GM23338 (cell line): ENCODE data around the gene SH3BGR. TPM values are rescaled to one million over a fixed set of nuclear protein-coding genes. Genes with fewer than 3 reads are reported as not detected.

ENCODE experiments used
- ATAC-seq: fragments of 200-7000 bp; cut with Tn5 transposase; 3 replicates; pipeline ENCODE4 v1.9.1; 2020
- DNase-seq: peaks from one replicate; pipeline ENCODE4 v3.0.0-alpha.2; 2015; ENCODE audit warnings: low spot score
- H2AFZ ChIP-seq: fragments of 200-600 bp; sonication (generic); 2 replicates; pipeline ENCODE4 v1.8.0; 2016; ENCODE audit warnings: antibody characterized with exemption, mild to moderate bottlenecking, moderate library complexity
- H3F3A ChIP-seq: fragments of 200-600 bp; sonication (generic); replicated peaks from 2 replicates; pipeline ENCODE4 v1.8.0; 2017; ENCODE audit warnings: antibody characterized with exemption, mixed run types, low read depth
- H3K27ac ChIP-seq: fragments of 200-600 bp; sonication (generic); 2 replicates; pipeline ENCODE4 v1.6.1; 2016; ENCODE audit warnings: low read depth
- H3K27me3 ChIP-seq: fragments of 200-600 bp; sonication (generic); 2 replicates; pipeline ENCODE4 v1.8.0; 2016; ENCODE audit warnings: mild to moderate bottlenecking, mixed run types, moderate library complexity; ENCODE audit not compliant: insufficient read depth
- H3K36me3 ChIP-seq: fragments of 200-600 bp; sonication (generic); 2 replicates; pipeline ENCODE4 v1.8.0; 2016; ENCODE audit warnings: mild to moderate bottlenecking; ENCODE audit not compliant: insufficient read depth
- H3K4me1 ChIP-seq: fragments of 200-600 bp; sonication (generic); 2 replicates; pipeline ENCODE4 v1.8.0; 2016; ENCODE audit warnings: mild to moderate bottlenecking, moderate library complexity; ENCODE audit not compliant: insufficient read depth
- H3K4me2 ChIP-seq: fragments of 200-600 bp; sonication (generic); 2 replicates; pipeline ENCODE4 v1.7.1; 2017; ENCODE audit warnings: mixed run types
- H3K4me3 ChIP-seq: fragments of 200-600 bp; sonication (generic); 2 replicates; pipeline ENCODE4 v1.6.1; 2016; ENCODE audit warnings: mixed run types
- H3K79me2 ChIP-seq: fragments of 200-600 bp; sonication (generic); replicated peaks from 2 replicates; pipeline ENCODE4 v1.8.0; 2017; ENCODE audit warnings: mild to moderate bottlenecking; ENCODE audit not compliant: insufficient read depth
- H3K9me2 ChIP-seq: fragments of 200-600 bp; sonication (generic); 2 replicates; pipeline ENCODE4 v1.8.0; 2017; ENCODE audit not compliant: insufficient read depth
- H4K20me1 ChIP-seq: fragments of 200-600 bp; sonication (generic); replicated peaks from 2 replicates; pipeline ENCODE4 v1.8.0; 2017; ENCODE audit warnings: mild to moderate bottlenecking; ENCODE audit not compliant: insufficient read depth
- H3K27ac Mint-ChIP-seq: 2 replicates; pipeline ENCODE4 v1.8.0; 2020; ENCODE audit warnings: inconsistent platforms, mild to moderate bottlenecking, moderate library complexity, mixed read lengths
- H3K27me3 Mint-ChIP-seq: 3 replicates; pipeline ENCODE4 v1.8.0; 2022; ENCODE audit warnings: low read depth, mild to moderate bottlenecking, moderate library complexity, mixed read lengths, inconsistent platforms; ENCODE audit not compliant: insufficient read depth, poor library complexity
- H3K36me3 Mint-ChIP-seq: 3 replicates; pipeline ENCODE4 v1.8.0; 2021; ENCODE audit warnings: low read depth, mild to moderate bottlenecking, inconsistent platforms, moderate library complexity, mixed read lengths
- H3K4me1 Mint-ChIP-seq: 3 replicates; pipeline ENCODE4 v1.8.0; 2020; ENCODE audit warnings: mild to moderate bottlenecking, inconsistent platforms, mixed read lengths
- H3K4me3 Mint-ChIP-seq: 3 replicates; pipeline ENCODE4 v1.8.0; 2021; ENCODE audit warnings: moderate library complexity, mild to moderate bottlenecking, inconsistent platforms, mixed read lengths
- H3K9me3 Mint-ChIP-seq: 3 replicates; pipeline ENCODE4 v1.8.0; 2020; ENCODE audit warnings: moderate library complexity, mild to moderate bottlenecking, inconsistent platforms, mixed read lengths
- CREB1 ChIP-seq: fragments of 250-450 bp; sonication (Bioruptor Pico); IDR thresholded peaks from 2 replicates; pipeline ENCODE4 v1.5.0; 2020; ENCODE audit warnings: low read depth, mild to moderate bottlenecking, moderate library complexity
- EZH2 ChIP-seq: fragments of 200-600 bp; sonication (generic); IDR thresholded peaks from one replicate; pipeline ENCODE4 v1.8.0; 2017; ENCODE audit warnings: antibody characterized with exemption, mild to moderate bottlenecking, low read depth; ENCODE audit not compliant: unreplicated experiment
- EZH2phosphoT487 ChIP-seq: fragments of 200-600 bp; sonication (generic); IDR thresholded peaks from one replicate; pipeline ENCODE4 v1.8.1; 2018; ENCODE audit warnings: antibody characterized with exemption; ENCODE audit not compliant: unreplicated experiment
- JUNB ChIP-seq: IDR thresholded peaks from one replicate; pipeline ENCODE4 v1.6.1; 2016; ENCODE audit warnings: antibody characterized with exemption; ENCODE audit not compliant: unreplicated experiment
- NANOG ChIP-seq: IDR thresholded peaks from 2 replicates; pipeline ENCODE4 v1.6.1; 2016; ENCODE audit warnings: antibody characterized with exemption, borderline replicate concordance
- POLR2AphosphoS5 ChIP-seq: IDR thresholded peaks from 2 replicates; pipeline ENCODE4 v1.6.1; 2016; ENCODE audit warnings: antibody characterized with exemption, low read depth
- STAT1 ChIP-seq: IDR thresholded peaks from one replicate; pipeline ENCODE4 v1.6.1; 2016; ENCODE audit warnings: antibody characterized with exemption; ENCODE audit not compliant: unreplicated experiment
- ZNF114 ChIP-seq: fragments of 250-450 bp; sonication (Bioruptor Pico); IDR thresholded peaks from 2 replicates; pipeline ENCODE4 v1.5.0; 2020; ENCODE audit warnings: mild to moderate bottlenecking, moderate library complexity
- ZNF331 ChIP-seq: fragments of 250-450 bp; sonication (Bioruptor Pico); IDR thresholded peaks from 2 replicates; pipeline ENCODE4 v1.5.0; 2020; ENCODE audit warnings: low read depth, mild to moderate bottlenecking, moderate library complexity
- polyA plus RNA-seq: library from polyadenylated mRNA; unstranded; fragments of >200 nt; fragmentation: Nextera tagmentation; extraction: Ambion mirVana; gene quantifications from 2 replicates; pipeline ENCODE4 v1.2.1, GENCODE V29; 2016
- total RNA-seq: library from RNA; depleted of rRNA; stranded (reverse); fragments of >200 nt; shearing (Covaris generic); gene quantifications from 2 replicates; pipeline ENCODE4 v1.2.3, GENCODE V29; 2014
- TF ChIP-seq, protein P1 (sequence below): fragments of 250-450 bp; sonication (Bioruptor Pico); IDR thresholded peaks from 2 replicates; pipeline ENCODE4 v1.5.0; 2020; ENCODE audit warnings: mild to moderate bottlenecking, moderate library complexity
- TF ChIP-seq, protein P2 (sequence below): IDR thresholded peaks from one replicate; pipeline ENCODE4 v1.6.1; 2018; ENCODE audit warnings: antibody characterized with exemption; ENCODE audit not compliant: unreplicated experiment
- TF ChIP-seq, protein P3 (sequence below): IDR thresholded peaks from 2 replicates; pipeline ENCODE4 v1.6.1; 2016; ENCODE audit warnings: antibody characterized with exemption
- TF ChIP-seq, protein P4 (sequence below), 2 experiments: fragments of 200-600 bp in 1 of 2; sonication (generic) in 1 of 2; conservative IDR thresholded peaks; 2 replicates each; pipeline versions ENCODE4 v1.5.1 to v1.6.1; 2016 to 2017; ENCODE audit warnings: antibody characterized with exemption in 2 of 2, low read depth in 2 of 2, mild to moderate bottlenecking in 2 of 2, moderate library complexity in 1 of 2

SH3BGR gene
- total and polyA plus RNA-seq, 2 experiments from 2014 or later, result 5.9 to 18.9 TPM

DNA sequence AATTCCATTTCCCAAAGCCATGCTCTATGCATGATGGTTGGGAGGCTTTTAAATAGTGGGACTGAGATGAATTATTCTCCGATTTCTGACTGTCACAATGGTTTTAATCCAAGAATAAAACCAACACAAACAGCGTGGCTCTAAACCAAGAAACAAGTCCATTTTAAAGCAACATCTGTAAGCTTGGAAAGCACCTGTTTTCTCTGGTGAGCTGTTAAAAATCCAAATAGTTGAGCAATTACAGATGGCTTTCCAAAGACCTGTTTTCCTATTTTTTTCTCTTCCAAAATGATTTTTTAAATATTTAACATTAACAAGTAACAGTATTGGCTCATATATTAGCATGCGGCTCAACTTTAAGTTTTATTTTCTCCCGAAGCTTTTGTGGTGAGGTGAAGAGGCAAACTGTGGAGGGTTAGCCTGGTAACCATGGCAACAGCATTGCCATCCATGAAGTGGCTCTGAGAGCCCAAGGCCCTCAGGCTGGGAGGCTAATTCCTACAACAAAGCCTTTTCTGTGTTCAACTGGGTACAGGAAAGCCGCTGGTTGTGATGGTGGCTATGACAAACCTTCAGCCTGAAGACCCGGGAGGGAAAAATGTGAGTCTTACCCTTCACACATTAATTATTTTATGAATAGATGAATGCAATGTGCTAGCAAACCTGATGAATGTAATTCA lies 104.3 kb downstream of the SH3BGR start:
- peaks cover 36% of the 10 kb centered on the region for H3K36me3 Mint-ChIP-seq
- H3K36me3 ChIP-seq, result peaks cover 13% of the 10 kb centered on the region
- H3K4me1 ChIP-seq, result no peaks in the 10 kb centered on the region
- no peaks in the 10 kb centered on the region for H3K27me3 ChIP-seq
- peaks cover 21% of the 10 kb centered on the region for H3K9me2 ChIP-seq
- TF ChIP-seq, protein P1, sequence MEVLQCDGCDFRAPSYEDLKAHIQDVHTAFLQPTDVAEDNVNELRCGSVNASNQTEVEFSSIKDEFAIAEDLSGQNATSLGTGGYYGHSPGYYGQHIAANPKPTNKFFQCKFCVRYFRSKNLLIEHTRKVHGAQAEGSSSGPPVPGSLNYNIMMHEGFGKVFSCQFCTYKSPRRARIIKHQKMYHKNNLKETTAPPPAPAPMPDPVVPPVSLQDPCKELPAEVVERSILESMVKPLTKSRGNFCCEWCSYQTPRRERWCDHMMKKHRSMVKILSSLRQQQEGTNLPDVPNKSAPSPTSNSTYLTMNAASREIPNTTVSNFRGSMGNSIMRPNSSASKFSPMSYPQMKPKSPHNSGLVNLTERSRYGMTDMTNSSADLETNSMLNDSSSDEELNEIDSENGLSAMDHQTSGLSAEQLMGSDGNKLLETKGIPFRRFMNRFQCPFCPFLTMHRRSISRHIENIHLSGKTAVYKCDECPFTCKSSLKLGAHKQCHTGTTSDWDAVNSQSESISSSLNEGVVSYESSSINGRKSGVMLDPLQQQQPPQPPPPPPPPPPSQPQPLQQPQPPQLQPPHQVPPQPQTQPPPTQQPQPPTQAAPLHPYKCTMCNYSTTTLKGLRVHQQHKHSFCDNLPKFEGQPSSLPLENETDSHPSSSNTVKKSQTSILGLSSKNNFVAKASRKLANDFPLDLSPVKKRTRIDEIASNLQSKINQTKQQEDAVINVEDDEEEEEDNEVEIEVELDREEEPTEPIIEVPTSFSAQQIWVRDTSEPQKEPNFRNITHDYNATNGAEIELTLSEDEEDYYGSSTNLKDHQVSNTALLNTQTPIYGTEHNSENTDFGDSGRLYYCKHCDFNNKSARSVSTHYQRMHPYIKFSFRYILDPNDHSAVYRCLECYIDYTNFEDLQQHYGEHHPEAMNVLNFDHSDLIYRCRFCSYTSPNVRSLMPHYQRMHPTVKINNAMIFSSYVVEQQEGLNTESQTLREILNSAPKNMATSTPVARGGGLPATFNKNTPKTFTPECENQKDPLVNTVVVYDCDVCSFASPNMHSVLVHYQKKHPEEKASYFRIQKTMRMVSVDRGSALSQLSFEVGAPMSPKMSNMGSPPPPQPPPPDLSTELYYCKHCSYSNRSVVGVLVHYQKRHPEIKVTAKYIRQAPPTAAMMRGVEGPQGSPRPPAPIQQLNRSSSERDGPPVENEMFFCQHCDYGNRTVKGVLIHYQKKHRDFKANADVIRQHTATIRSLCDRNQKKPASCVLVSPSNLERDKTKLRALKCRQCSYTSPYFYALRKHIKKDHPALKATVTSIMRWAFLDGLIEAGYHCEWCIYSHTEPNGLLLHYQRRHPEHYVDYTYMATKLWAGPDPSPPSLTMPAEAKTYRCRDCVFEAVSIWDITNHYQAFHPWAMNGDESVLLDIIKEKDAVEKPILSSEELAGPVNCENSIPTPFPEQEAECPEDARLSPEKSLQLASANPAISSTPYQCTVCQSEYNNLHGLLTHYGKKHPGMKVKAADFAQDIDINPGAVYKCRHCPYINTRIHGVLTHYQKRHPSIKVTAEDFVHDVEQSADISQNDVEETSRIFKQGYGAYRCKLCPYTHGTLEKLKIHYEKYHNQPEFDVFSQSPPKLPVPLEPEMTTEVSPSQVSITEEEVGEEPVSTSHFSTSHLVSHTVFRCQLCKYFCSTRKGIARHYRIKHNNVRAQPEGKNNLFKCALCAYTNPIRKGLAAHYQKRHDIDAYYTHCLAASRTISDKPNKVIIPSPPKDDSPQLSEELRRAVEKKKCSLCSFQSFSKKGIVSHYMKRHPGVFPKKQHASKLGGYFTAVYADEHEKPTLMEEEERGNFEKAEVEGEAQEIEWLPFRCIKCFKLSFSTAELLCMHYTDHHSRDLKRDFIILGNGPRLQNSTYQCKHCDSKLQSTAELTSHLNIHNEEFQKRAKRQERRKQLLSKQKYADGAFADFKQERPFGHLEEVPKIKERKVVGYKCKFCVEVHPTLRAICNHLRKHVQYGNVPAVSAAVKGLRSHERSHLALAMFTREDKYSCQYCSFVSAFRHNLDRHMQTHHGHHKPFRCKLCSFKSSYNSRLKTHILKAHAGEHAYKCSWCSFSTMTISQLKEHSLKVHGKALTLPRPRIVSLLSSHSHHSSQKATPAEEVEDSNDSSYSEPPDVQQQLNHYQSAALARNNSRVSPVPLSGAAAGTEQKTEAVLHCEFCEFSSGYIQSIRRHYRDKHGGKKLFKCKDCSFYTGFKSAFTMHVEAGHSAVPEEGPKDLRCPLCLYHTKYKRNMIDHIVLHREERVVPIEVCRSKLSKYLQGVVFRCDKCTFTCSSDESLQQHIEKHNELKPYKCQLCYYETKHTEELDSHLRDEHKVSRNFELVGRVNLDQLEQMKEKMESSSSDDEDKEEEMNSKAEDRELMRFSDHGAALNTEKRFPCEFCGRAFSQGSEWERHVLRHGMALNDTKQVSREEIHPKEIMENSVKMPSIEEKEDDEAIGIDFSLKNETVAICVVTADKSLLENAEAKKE, result no peak
- TF ChIP-seq, protein P2, sequence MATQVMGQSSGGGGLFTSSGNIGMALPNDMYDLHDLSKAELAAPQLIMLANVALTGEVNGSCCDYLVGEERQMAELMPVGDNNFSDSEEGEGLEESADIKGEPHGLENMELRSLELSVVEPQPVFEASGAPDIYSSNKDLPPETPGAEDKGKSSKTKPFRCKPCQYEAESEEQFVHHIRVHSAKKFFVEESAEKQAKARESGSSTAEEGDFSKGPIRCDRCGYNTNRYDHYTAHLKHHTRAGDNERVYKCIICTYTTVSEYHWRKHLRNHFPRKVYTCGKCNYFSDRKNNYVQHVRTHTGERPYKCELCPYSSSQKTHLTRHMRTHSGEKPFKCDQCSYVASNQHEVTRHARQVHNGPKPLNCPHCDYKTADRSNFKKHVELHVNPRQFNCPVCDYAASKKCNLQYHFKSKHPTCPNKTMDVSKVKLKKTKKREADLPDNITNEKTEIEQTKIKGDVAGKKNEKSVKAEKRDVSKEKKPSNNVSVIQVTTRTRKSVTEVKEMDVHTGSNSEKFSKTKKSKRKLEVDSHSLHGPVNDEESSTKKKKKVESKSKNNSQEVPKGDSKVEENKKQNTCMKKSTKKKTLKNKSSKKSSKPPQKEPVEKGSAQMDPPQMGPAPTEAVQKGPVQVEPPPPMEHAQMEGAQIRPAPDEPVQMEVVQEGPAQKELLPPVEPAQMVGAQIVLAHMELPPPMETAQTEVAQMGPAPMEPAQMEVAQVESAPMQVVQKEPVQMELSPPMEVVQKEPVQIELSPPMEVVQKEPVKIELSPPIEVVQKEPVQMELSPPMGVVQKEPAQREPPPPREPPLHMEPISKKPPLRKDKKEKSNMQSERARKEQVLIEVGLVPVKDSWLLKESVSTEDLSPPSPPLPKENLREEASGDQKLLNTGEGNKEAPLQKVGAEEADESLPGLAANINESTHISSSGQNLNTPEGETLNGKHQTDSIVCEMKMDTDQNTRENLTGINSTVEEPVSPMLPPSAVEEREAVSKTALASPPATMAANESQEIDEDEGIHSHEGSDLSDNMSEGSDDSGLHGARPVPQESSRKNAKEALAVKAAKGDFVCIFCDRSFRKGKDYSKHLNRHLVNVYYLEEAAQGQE, result no peak
- TF ChIP-seq POLR2AphosphoS5, result no peak
- TF ChIP-seq ZNF331 (CRISPR knock-in tag), result no peak
- TF ChIP-seq, protein P3, sequence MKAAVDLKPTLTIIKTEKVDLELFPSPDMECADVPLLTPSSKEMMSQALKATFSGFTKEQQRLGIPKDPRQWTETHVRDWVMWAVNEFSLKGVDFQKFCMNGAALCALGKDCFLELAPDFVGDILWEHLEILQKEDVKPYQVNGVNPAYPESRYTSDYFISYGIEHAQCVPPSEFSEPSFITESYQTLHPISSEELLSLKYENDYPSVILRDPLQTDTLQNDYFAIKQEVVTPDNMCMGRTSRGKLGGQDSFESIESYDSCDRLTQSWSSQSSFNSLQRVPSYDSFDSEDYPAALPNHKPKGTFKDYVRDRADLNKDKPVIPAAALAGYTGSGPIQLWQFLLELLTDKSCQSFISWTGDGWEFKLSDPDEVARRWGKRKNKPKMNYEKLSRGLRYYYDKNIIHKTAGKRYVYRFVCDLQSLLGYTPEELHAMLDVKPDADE, result no peak
- no peak for TF ChIP-seq EZH2
- TF ChIP-seq, protein P4, sequence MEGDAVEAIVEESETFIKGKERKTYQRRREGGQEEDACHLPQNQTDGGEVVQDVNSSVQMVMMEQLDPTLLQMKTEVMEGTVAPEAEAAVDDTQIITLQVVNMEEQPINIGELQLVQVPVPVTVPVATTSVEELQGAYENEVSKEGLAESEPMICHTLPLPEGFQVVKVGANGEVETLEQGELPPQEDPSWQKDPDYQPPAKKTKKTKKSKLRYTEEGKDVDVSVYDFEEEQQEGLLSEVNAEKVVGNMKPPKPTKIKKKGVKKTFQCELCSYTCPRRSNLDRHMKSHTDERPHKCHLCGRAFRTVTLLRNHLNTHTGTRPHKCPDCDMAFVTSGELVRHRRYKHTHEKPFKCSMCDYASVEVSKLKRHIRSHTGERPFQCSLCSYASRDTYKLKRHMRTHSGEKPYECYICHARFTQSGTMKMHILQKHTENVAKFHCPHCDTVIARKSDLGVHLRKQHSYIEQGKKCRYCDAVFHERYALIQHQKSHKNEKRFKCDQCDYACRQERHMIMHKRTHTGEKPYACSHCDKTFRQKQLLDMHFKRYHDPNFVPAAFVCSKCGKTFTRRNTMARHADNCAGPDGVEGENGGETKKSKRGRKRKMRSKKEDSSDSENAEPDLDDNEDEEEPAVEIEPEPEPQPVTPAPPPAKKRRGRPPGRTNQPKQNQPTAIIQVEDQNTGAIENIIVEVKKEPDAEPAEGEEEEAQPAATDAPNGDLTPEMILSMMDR (conservative IDR thresholded peaks at IDR 0.05; ENCODE audit: low read depth in 2 of 2), result no peak
- no peak for TF ChIP-seq NANOG
- TF ChIP-seq STAT1, result no peak
- TF ChIP-seq CREB1 (CRISPR knock-in tag), result no peak
- no peak for TF ChIP-seq EZH2phosphoT487
- TF ChIP-seq JUNB, result no peak
- TF ChIP-seq ZNF114 (CRISPR knock-in tag), result no peak
- no peaks in the 10 kb centered on the region for H3K79me2 ChIP-seq
- no peak overlapping the region for H3K4me3 Mint-ChIP-seq
- H3K27ac ChIP-seq, result no peak overlapping the region
- H3F3A ChIP-seq, result 0 out of 2 replicates have a peak, but pooled peaks cover 4% of the 10 kb centered on the region
- H3K9me3 Mint-ChIP-seq, result peaks cover 27% of the 10 kb centered on the region
- no peak overlapping the region for H3K4me3 ChIP-seq
- H4K20me1 ChIP-seq, result no peaks in the 10 kb centered on the region
- DNase-seq (peak; percentile 73), ATAC-seq (peak; percentile 75)
- no peak overlapping the region for H3K4me2 ChIP-seq
- H2AFZ ChIP-seq, result no peak overlapping the region
- peaks cover 8% of the 10 kb centered on the region; the same call in 2 of the 3 replicates for H3K4me1 Mint-ChIP-seq
- no peak overlapping the region for H3K27ac Mint-ChIP-seq
- H3K27me3 Mint-ChIP-seq, result peaks cover 7% of the 10 kb centered on the region
